DOHH2 (cell line): Measurements from ENCODE around the gene DDHD1.

Source experiments
- EZH2phosphoT487 ChIP-seq: fragments of 200-600 bp; sonication (generic); IDR thresholded peaks from 2 replicates; pipeline ENCODE4 v1.6.1; 2017; ENCODE audit warnings: borderline replicate concordance, mild to moderate bottlenecking, antibody characterized with exemption, low read length, moderate library complexity, mixed read lengths
- TF ChIP-seq, protein P1 (sequence below): fragments of 200-600 bp; sonication (generic); IDR thresholded peaks from one replicate; pipeline ENCODE4 v1.5.1; 2014; ENCODE audit warnings: antibody characterized with exemption, mild to moderate bottlenecking, low read depth, low read length; ENCODE audit not compliant: poor library complexity, severe bottlenecking

DNA sequence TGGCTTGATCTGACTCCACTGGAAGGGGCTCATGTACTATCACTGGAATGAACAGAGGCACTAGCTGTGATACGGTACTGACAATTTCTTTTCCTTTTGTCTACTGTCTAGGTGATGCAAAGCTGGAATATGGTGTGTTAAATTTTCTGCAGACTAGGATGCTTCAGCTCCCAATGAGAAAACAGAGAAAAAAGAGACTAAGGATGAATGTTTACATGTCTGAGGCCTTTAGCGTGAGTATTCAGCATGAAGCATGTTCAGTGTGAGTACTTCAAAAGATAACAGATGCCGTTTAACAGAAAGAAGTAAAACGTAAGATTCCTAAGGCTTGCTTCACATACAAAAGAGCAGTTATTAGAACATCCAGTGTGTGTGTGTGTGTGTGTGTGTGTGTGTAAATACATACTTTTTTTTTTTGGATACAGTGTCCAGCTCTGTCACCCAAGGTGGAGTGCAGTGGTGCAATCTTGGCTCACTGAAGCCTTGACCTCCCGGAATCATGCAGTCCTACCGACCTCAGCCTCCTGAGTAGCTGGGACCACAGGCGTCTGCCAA, 110.0 kb downstream of the DDHD1 start:
- no peak for TF ChIP-seq EZH2phosphoT487
- TF ChIP-seq, protein P1, sequence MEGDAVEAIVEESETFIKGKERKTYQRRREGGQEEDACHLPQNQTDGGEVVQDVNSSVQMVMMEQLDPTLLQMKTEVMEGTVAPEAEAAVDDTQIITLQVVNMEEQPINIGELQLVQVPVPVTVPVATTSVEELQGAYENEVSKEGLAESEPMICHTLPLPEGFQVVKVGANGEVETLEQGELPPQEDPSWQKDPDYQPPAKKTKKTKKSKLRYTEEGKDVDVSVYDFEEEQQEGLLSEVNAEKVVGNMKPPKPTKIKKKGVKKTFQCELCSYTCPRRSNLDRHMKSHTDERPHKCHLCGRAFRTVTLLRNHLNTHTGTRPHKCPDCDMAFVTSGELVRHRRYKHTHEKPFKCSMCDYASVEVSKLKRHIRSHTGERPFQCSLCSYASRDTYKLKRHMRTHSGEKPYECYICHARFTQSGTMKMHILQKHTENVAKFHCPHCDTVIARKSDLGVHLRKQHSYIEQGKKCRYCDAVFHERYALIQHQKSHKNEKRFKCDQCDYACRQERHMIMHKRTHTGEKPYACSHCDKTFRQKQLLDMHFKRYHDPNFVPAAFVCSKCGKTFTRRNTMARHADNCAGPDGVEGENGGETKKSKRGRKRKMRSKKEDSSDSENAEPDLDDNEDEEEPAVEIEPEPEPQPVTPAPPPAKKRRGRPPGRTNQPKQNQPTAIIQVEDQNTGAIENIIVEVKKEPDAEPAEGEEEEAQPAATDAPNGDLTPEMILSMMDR, result no peak
